Measurements from ENCODE around the gene TELO2.

Gene TELO2

GRCh38 chr16:1524366-1524765, 31.2 kb downstream of the TELO2 start:
- Histone ChIP-seq H3K27me3 (ENCODE audit: insufficient read depth, low read length) (no peaks in the 10 kb centered on the region), H3K4me3 (ENCODE audit: low read depth, low read length) (no peak overlapping the region), H3K79me2 (ENCODE audit: control insufficient read depth, insufficient read depth, low read length, unreplicated experiment) (no peaks in the 10 kb centered on the region), H3K27ac (ENCODE audit: low read depth, low read length) (no peak overlapping the region), H3K36me3 (ENCODE audit: insufficient read depth, low read length) (no peaks in the 10 kb centered on the region), H3K4me1 (ENCODE audit: control insufficient read depth, insufficient read depth, low read length, unreplicated experiment) (no peaks in the 10 kb centered on the region), H2AFZ (ENCODE audit: low read length, unreplicated experiment) (no peak overlapping the region)

- H3K27ac ChIP-seq (ENCODE audit: low read depth, low read length): no peak overlapping the region
- H3K36me3 ChIP-seq (ENCODE audit: insufficient read depth, low read length): no peaks in the 10 kb centered on the region
- H2AFZ ChIP-seq (ENCODE audit: low read length, unreplicated experiment): no peak overlapping the region
- no peaks in the 10 kb centered on the region for H3K79me2 ChIP-seq (ENCODE audit: control insufficient read depth, insufficient read depth, low read length, unreplicated experiment)
- no peaks in the 10 kb centered on the region for H3K27me3 ChIP-seq (ENCODE audit: insufficient read depth, low read length)
- no peak overlapping the region for H3K4me3 ChIP-seq (ENCODE audit: low read depth, low read length)
- no peaks in the 10 kb centered on the region for H3K4me1 ChIP-seq (ENCODE audit: control insufficient read depth, insufficient read depth, low read length, unreplicated experiment)
Observed at GRCh38 chr16:1525871-1526607, 32.9 kb downstream of the TELO2 start.

- Histone ChIP-seq H2AFZ (ENCODE audit: low read length, unreplicated experiment) (no peak overlapping the region), H3K36me3 (ENCODE audit: insufficient read depth, low read length) (no peaks in the 10 kb centered on the region), H3K4me3 (ENCODE audit: low read depth, low read length) (no peak overlapping the region), H3K27me3 (ENCODE audit: insufficient read depth, low read length) (no peaks in the 10 kb centered on the region), H3K4me1 (ENCODE audit: control insufficient read depth, insufficient read depth, low read length, unreplicated experiment) (no peaks in the 10 kb centered on the region), H3K79me2 (ENCODE audit: control insufficient read depth, insufficient read depth, low read length, unreplicated experiment) (no peaks in the 10 kb centered on the region), H3K27ac (ENCODE audit: low read depth, low read length) (no peak overlapping the region)
Observed at GRCh38 chr16:1526608-1527555, 33.7 kb downstream of the TELO2 start.

DNA sequence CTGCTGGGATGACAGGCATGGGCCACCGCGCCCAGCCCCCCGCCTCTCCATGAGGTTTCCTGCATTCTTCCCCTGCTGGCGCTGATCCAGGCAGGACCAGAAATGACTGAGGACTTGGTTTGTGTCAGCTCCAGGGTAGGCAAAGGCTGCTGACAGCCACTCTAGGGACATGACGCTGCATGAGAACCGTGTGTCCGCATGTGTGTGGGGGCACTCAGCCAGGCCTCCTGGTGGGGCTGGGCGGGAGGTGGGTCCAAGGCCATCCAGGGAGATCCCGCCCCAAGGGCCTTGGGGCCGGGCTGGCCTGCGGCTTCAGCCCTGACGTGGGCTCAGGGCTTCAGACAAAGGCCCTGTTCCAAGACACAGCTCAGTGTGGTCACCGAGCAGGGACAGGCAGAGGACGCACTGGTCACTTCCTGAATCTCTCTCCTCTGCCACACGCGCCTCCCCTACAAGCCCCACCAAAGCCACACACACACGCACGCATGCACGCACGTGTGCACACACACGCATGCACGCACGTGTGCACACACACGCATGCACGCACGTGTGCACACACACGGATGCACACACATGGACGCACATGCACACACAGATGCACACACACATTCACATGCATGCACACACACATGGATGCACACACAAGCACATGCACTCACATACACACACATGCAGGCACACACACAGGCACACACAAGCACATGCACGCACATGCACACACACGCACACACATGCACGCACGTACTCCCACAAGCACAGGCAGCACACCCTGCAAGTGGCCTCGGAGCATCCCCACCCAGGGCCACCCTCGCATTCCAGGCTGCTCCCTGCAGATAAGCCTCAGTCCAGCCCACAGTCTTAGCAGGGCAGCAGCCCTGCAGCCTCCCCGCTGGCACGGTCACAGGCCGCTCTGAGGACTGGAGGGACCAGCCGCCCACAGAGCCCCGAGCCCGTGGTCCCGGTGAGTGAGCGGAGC, 35.0 kb downstream of the TELO2 start:
- H3K4me1 ChIP-seq (ENCODE audit: control insufficient read depth, insufficient read depth, low read length, unreplicated experiment): peaks cover 5% of the 10 kb centered on the region

DNA sequence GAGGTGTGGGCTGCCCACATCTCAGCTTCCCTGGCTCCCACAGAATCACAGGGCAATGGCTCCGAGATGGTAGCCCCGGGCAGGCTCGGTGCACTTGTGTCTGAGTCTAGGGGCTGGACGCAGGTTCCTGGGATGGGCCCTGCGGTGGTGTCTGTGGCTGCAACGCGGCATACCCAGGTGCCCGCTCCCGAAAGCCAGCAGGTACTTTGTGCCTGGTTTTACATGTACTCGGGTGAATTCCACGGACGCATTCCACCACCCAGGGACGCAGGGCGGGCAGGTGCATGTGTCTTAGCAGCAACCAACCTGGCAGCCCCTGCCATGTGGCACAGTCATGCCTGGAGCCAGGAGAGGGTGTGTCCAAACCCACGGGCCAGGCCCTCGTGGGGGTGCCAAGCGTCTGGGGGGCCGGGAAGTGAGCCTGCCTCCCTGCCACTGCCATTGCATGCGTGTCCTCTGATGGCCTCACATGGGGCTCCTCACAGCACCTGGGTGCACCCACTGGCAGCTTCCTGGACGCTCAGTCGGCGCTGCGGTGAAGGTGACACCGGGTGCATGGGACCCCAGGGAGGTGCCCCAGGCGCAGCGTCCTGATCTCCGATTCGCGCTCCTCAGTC, 35.9 kb downstream of the TELO2 start:
- Histone ChIP-seq H3K36me3 (ENCODE audit: insufficient read depth, low read length) (no peaks in the 10 kb centered on the region), H3K4me3 (ENCODE audit: low read depth, low read length) (no peak overlapping the region), H2AFZ (ENCODE audit: low read length, unreplicated experiment) (no peak overlapping the region), H3K79me2 (ENCODE audit: control insufficient read depth, insufficient read depth, low read length, unreplicated experiment) (peaks cover under 1% of the 10 kb centered on the region), H3K4me1 (ENCODE audit: control insufficient read depth, insufficient read depth, low read length, unreplicated experiment) (peaks cover 10% of the 10 kb centered on the region), H3K27ac (ENCODE audit: low read depth, low read length) (no peak overlapping the region), H3K27me3 (ENCODE audit: insufficient read depth, low read length) (no peaks in the 10 kb centered on the region)

More for the DNA sequence above, 35.0 kb downstream of the TELO2 start:
- no peaks in the 10 kb centered on the region for H3K27me3 ChIP-seq (ENCODE audit: insufficient read depth, low read length)
- no peak overlapping the region for H3K4me3 ChIP-seq (ENCODE audit: low read depth, low read length)
- H2AFZ ChIP-seq (ENCODE audit: low read length, unreplicated experiment): no peak overlapping the region
- no peak overlapping the region for H3K27ac ChIP-seq (ENCODE audit: low read depth, low read length)
- no peaks in the 10 kb centered on the region for H3K79me2 ChIP-seq (ENCODE audit: control insufficient read depth, insufficient read depth, low read length, unreplicated experiment)
- no peaks in the 10 kb centered on the region for H3K36me3 ChIP-seq (ENCODE audit: insufficient read depth, low read length)

GRCh38 chr16:1530349-1530882, 37.3 kb downstream of the TELO2 start:
- H3K79me2 ChIP-seq (ENCODE audit: control insufficient read depth, insufficient read depth, low read length, unreplicated experiment): peaks cover 14% of the 10 kb centered on the region
- peaks cover 19% of the 10 kb centered on the region for H3K4me1 ChIP-seq (ENCODE audit: control insufficient read depth, insufficient read depth, low read length, unreplicated experiment)
- no peak overlapping the region for H3K4me3 ChIP-seq (ENCODE audit: low read depth, low read length)
- H2AFZ ChIP-seq (ENCODE audit: low read length, unreplicated experiment): no peak overlapping the region
- H3K27ac ChIP-seq (ENCODE audit: low read depth, low read length): no peak overlapping the region
- H3K27me3 ChIP-seq (ENCODE audit: insufficient read depth, low read length): no peaks in the 10 kb centered on the region
- H3K36me3 ChIP-seq (ENCODE audit: insufficient read depth, low read length): no peaks in the 10 kb centered on the region

DNA sequence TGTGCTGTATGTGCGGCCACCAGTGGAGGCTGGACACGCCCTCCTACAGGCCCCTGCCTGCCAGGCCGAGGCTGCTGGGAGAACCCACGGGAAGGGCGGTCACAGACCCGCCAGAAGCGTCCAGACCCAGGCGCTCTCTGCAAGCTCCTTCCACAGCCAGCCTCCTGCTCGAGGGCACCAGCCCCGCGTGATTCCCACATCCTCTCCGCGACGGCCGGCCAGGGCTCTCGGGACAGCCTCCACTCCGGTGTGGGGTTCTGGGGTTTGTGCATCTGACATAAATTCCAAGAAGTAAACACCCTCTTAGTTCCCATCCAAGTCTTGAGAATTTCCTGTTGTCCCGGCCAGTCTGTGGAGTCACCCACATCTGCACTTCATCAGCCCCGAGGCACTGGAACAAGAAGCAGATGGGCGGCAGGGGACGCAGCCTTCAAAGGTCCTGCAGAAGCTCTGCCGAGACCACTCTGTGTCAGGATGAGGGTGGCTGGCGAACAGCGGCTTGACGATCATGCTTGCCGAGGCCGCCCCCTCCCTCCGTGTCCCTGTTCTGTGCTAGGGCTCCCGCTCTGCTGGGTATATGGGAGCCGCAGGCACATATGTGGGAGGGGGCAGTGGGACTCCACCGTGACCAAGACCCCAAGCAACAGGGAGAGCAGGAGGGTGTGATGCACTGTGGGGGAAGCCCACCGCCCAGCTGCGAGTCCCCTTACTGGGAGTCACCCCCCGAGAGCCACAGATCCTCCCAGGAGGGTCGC, 37.9 kb downstream of the TELO2 start:
- H2AFZ ChIP-seq (ENCODE audit: low read length, unreplicated experiment): no peak overlapping the region
- no peak overlapping the region for H3K27ac ChIP-seq (ENCODE audit: low read depth, low read length)
- no peaks in the 10 kb centered on the region for H3K27me3 ChIP-seq (ENCODE audit: insufficient read depth, low read length)
- H3K36me3 ChIP-seq (ENCODE audit: insufficient read depth, low read length): no peaks in the 10 kb centered on the region
- no peak overlapping the region for H3K4me3 ChIP-seq (ENCODE audit: low read depth, low read length)
- H3K4me1 ChIP-seq (ENCODE audit: control insufficient read depth, insufficient read depth, low read length, unreplicated experiment): peaks cover 23% of the 10 kb centered on the region
- peaks cover 21% of the 10 kb centered on the region for H3K79me2 ChIP-seq (ENCODE audit: control insufficient read depth, insufficient read depth, low read length, unreplicated experiment)

DNA sequence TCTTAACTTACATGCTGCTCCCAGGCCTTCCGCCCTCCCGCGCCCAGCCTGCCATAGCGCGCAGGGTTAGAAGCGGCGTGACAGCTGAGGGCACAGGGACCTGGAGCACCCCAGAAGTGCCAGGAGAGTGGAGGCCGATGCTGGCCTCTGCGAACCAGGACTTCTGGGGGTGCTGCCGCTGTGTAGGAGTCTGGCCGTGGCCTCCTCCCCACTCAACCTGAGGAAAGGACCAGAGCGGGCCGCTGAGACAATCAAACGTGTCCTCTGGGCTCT, 38.4 kb downstream of the TELO2 start:
- Histone ChIP-seq H3K79me2 (ENCODE audit: control insufficient read depth, insufficient read depth, low read length, unreplicated experiment) (peaks cover 24% of the 10 kb centered on the region), H3K36me3 (ENCODE audit: insufficient read depth, low read length) (no peaks in the 10 kb centered on the region), H3K4me3 (ENCODE audit: low read depth, low read length) (no peak overlapping the region), H3K27me3 (ENCODE audit: insufficient read depth, low read length) (no peaks in the 10 kb centered on the region), H3K27ac (ENCODE audit: low read depth, low read length) (no peak overlapping the region), H2AFZ (ENCODE audit: low read length, unreplicated experiment) (no peak overlapping the region), H3K4me1 (ENCODE audit: control insufficient read depth, insufficient read depth, low read length, unreplicated experiment) (peaks cover 23% of the 10 kb centered on the region)

DNA sequence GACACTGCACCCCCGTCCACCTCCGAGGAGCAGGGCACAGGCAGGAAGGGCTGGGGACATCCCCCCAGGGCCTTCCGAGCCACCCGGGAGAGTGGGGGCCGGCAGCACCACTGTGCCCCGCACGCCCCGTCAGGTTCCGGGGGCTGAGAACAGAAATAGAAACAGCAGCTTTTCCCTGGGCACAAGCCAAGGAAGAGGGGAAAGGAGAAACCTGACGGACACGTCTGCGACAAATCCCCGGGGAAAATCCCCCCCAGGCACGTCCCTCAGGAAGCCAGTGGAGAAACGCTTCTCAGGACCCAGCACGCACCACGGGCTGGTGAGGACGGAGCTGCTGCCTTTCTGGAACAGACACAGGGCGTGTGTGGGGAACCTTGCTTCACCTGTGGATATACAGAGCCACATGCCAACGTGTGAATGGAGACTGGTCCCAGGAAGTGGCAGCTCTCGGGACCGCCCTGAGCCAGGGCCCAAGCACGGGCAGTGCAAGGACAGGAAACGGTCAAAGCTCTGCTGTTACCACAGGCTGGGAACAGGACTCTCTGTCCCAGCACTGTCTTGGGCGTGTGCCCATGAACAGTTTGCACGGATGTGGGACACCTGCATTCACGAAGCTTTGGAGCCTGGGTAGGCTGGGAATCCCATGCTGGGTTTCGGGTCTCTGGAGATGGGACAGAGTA, 39.1 kb downstream of the TELO2 start:
- H3K27ac ChIP-seq (ENCODE audit: low read depth, low read length): no peak overlapping the region
- H3K27me3 ChIP-seq (ENCODE audit: insufficient read depth, low read length): no peaks in the 10 kb centered on the region
- H2AFZ ChIP-seq (ENCODE audit: low read length, unreplicated experiment): no peak overlapping the region
- H3K79me2 ChIP-seq (ENCODE audit: control insufficient read depth, insufficient read depth, low read length, unreplicated experiment): peaks cover 30% of the 10 kb centered on the region
- H3K4me3 ChIP-seq (ENCODE audit: low read depth, low read length): no peak overlapping the region
- no peaks in the 10 kb centered on the region for H3K36me3 ChIP-seq (ENCODE audit: insufficient read depth, low read length)
- peaks cover 23% of the 10 kb centered on the region for H3K4me1 ChIP-seq (ENCODE audit: control insufficient read depth, insufficient read depth, low read length, unreplicated experiment)
